ENCODE data around the gene DNMT3A. TPM values are rescaled to one million over a fixed set of nuclear protein-coding genes. Genes with fewer than 3 reads are reported as not detected.

The DNMT3A gene
- total RNA-seq, 1 donor from 2014 or later = 12.9 TPM

Other genes with a start within 250 kb of the DNMT3A start
- 0.26 and 0.64 TPM in 2 replicates for gene POMC, start 173.3 kb downstream of the DNMT3A start, total RNA-seq

All from bronchial epithelial cell (primary cell).